HG03469 (cell line): ENCODE results near the gene LMO3.
A peak's percentile ranks its signal among the peaks of the same experiment; 100 is the strongest.

ENCODE experiments used
- ATAC-seq: cut with Tn5 transposase; IDR thresholded peaks from one replicate; pipeline ENCODE4 v1.9.1; 2021; ENCODE audit warnings: mild to moderate bottlenecking, moderate library complexity, moderate number of reproducible peaks; ENCODE audit not compliant: unreplicated experiment

LMO3 gene

DNA sequence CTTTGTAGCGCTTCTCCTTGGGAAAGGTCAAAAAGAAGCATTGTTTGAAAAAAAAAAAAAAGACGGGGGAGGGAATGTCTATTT lies at the start of gene LMO3:
LMO3 (minus strand) TSS at position 46 of the 84 bp plus-strand sequence. CDS start 5,302 bp downstream, outside the sequence.
- no peak for ATAC-seq

DNA sequence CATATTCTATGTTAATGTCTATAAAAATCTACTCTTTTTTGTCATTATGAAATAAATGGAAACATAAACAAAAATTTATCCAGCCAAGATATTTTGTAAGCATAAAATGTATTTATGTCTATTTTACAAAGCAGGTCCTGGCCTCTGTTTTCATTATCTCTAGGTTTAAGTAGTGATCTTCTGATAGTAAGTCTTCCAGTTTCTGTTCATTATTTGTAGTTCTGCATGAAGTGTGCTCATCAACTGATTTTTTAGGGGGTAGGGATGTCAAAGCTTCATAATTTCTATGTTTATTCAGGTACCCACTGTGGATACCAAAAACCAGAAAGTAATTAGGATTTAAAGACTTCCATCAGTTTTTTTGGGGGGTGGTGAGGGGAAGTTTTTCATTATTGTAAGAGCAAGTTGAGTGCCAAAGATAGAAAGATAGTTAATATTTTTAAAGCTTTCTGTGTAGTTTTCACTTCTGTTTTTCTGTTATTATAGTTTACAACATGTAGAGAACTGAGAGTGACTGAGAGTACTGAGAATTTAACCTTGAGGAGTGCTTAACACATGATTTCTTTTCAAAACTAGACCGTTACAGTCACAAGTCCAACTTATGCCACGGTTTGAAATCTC lies 30.6 kb upstream of the LMO3 start:
- peak; percentile 60 for ATAC-seq

DNA sequence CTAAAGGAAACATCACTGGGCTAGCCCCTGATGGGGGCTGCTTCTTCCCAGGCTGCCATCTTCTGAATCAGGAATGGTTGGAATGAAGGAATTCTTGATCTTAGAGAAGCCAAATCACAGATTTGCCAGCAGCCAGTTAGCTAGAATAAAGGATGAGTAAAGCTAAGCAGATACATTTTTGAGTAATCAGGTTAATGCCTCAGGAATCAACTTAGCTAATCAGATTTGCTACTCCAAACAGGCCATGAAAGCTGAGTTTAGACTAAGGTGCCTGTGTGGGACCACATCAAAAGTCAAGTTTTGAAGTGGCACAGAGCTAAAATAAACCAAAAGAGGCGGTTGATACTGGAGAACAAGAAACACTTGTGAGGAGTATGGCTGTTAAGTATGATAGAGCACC lies 28.8 kb upstream of the LMO3 start:
- no peak for ATAC-seq

DNA sequence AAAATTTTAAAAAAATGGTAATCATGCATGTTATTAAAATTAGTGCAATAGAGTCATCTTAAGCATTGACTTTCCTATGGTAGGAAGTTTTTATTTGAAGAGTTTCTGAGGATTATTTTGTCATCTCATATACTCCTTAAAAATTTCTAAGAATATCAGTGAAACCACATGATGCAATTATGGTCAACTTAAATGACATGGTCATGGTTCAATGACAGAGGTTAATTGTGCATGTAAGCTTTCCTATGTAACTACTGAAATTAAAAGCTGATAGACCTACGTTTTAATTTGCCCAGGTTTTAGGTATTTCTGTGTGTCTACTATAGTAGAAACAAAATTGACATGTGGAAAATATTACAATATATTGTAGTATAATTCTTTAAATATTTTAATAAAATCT lies 21.0 kb upstream of the LMO3 start:
- ATAC-seq: no peak

DNA sequence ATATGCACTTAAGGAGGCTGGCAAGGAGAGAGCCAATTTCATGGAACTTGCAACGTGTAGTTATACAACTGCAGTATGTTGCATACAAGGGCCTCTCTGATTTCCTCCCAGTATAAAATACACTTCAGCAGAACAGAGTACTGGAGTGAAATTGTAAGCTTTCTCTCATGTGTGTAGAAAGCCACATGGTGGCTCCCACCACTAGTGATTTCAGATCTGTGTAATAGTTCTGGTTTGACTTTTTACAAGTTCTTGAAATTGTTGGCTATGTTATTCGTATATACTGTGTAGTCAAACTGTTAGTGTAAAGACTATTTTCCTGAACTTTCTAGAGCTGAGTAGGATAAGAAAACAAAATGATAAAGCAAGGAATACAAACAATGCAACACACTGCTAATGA lies 16.4 kb upstream of the LMO3 start:
- no peak for ATAC-seq

DNA sequence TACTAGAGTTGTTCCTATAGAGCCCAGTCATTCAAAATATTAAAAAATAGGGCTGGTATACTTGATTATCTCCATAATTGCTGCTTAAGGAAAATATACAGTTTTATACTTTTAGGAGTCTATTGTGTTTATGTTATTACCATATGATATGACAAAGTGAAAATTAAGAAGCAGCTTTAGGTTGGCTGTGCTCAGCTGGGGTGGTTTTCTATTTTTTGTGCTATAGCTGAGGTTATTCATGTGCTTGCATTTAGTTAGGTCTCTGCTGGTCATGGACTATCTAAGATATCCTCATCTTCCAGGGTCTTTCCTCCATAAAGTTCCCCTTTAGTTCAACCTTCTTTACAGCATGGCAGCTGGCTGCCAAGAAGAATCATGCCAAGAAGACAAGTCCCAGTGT lies 13.6 kb upstream of the LMO3 start:
- no peak for ATAC-seq

DNA sequence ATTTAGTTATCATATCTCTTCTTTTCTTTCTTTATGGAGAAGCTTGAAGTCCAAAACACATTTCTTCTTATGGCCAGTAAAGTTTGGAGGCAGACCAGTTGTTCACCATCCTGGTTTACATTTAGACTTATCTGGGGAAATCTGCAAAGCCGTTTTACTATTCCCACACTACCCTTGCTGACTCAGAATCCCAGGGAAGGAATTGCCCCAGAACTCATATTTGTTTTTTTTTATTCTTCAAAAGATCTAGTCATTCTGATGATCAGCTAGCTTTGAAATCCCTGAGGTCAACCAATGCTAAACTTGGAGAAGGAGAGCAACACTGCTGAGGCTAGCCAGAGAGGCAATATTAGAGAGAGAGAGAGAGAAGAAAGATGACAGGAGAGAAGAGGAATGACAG lies 12.3 kb upstream of the LMO3 start:
- no peak for ATAC-seq

DNA sequence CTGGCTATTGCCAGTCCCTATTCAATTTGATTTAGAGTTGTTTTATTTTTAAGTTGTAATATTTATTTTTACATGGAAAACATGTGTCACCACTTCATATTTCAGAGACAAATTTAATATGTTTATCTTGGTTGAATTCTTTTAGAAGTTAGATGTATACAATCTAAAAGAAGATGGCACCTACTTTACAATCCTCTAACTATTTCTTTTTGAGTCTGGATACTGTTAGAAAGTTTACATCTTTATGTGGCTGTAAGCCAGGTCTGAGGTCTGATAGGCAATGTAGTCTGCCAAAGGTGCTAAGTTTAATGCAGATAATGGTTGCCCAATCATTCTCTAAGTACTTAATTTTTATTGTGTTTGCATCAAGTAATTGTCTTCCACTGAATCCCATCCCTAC lies 7.2 kb upstream of the LMO3 start:
- no peak for ATAC-seq

DNA sequence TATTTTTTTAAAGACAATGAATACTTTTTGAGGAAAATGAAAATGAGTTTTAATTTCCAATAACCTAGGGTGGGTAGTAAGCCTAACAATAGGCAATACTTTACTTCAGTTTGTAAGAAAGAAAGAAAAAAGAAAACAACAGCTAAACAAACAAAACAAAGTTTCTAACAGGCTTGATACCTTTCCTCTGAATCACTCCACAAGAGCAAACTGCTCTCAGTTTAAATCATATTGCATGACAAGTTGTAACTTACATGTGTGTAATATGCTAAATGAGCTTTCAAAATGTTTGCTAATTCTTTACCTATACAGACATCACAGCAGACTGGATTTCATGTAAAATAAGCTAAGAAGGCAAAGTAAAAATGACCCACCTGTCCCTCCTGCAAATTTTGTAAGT lies 6.7 kb upstream of the LMO3 start:
- no peak for ATAC-seq

DNA sequence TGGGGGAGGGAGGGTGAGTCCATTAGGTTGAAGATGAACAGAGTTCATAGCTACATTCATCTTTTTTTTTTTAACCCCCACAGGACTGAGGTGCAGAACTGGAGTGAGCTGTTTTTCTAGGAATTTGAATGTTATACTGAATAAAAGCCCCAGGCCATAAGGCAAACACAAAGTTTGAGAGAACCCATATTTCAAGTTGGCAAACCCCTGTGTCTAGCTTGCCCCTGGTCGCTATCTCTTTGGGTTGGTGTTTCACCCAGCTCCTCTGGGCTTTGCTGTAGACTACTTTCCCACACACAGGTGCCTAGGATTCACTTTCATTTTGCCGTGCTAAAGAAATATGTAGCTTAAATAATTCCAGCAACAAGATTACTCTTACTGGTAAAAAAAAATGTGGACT lies 5.2 kb upstream of the LMO3 start:
- ATAC-seq: no peak

DNA sequence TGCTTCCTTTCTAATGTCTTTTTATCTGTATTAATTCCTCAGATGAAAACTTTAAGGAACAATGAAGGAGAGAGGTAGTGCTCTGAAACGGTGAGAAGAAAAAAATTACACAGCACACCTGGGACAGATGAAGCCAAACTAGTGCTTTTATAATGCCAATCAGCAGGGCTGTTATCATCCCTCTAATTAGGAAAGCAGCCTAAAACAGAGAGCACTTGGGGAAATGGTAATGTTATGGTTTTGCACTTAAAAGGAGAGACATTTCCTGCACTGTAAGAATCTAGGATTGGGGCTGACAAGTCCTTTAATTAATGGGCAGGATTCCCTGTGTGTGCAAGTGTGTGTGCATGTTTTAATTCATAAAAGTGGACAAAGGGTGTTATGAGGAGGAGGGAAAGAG lies 4.8 kb upstream of the LMO3 start:
- no peak for ATAC-seq

DNA sequence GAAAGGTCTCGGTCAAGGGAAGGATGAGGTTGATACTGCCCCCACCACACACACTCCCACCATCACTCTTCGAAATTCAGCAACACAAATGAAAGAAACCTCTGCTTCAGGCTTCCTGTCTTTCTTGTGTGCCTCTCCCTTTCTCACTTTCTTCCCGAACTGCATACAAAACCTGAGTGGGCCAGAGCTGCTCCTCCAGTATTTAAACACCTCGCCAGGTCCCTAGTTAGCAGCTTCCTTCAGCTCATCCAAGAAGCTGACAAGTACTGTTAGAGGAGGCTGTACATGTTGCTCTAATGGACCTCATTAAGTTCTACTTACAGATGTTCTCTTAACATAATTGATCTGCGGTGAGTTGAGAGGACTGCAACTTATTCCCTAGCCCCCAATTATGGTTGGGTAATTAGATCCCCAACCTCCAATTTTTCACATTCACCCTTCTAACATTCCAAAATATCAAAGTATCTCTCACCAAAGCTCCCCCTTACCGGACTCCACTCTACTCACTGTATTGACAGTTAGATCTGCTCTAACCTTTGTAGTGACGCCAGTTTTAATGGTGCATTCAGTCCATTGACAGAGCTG lies 4.1 kb upstream of the LMO3 start:
- no peak for ATAC-seq

DNA sequence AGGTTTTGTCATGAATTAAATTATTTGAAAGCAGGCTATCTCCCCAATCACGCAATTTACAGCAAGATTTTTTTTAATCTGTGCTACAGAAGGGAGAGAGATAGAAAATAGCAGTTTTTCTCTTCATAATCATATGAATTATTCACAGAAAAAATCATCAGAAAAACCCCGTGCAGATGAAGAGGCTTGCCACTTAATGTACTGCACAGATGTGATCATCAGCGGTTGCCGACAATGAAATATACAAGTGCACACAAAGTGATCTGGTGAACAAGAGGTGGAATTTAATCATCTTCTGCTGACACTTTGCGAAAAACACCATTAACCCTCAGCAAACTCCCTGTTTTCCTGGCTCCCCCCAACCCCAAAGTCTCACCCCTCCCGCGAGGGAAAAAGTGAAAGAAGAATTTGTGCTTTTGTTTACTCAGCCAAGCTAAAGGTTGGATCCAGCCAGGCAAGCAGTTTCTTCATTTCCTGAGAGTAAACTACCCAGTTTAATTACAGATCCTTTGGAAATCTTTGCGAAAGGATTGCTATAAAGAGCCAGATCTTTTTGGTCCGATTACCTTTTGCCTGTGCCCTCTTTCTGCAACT lies 3.1 kb upstream of the LMO3 start:
- ATAC-seq: no peak

DNA sequence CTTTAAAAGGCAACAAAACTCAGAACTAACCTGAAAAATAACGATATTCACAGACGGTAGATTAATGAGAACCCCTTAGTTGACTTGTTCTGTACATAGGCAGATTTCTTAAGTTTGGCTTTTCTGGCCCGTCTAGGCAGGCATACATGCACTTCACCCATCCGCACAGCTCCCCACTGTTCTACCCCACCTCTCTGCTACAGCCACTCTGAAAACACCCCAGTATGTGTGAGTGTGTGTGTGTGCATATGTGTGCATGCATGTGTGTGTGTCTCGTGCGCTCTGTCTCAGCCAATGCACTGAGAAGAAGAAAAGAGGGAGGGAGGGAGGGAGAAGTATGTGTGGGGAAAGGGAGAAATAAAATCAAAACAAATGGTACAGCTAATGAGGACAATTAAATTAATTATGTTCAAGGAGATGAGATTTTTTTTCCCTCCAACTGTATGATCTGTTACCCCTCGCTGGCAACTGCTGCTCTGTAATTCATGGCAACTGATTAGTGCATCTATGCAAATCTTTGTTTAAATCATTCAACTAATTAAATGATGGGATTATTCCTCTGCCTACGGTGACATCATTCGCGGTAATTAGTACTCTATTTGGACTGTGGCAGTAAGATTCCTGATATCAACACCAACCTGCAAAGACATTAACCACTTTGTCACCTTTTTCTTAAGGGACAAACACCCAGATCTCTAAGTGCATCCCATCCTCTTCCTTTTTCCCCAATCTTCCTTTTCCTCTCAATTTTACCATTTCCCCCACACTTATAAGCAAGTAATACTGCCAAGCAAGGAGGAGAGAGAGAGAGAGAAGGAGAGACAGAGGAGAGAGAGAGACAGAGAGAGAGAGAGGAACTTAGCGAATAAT lies 2.2 kb upstream of the LMO3 start:
- ATAC-seq: no peak

DNA sequence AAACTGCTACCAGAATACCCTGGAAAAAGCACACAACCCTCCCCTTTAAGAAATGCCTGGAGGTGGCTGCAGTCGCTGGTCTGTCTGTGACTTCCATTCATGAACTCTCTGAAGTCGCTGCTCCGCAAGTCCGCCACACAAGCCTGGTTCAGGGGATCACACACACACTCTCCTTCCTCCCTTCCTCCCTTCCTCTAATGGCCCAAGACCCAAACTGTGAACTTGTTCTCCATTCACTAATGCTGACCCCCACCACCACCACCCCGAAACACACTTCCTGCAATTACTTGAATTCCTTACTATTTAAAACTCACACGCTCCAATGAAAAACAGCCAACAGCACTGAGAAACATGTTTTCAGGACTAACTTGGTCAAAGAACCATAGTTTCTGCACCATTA lies 1.0 kb upstream of the LMO3 start:
- ATAC-seq: no peak

DNA sequence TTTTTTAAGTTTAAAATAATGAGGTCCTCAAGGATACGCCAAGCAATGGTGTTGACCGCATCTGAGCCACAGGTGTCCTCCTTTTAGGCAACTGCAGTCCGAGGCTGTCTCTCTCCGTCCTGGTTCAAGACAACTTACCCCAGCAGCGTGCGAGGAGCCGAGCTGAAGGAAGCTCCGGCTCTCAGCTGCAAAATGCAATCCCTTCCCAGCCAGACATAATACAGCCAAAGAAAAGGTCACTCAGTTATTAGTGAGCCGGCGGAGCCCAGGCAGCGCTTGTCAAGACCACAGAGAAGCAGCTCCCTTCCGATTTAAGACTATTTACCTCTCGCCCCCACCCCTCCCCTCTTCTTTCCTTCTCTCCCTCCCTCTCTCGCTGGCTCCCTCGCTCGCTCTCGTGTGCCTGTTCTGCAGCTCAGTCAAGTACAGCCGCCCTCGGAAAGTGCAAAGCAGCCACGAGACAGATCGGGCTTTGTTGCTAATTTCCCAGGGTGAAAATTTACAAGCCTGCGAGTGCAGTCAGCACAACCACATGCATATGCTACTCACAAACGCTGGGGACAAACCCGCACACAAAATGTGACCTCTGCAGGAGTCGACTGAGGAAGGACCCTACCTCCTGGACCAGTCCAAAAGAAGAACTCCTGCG lies 363 bp upstream of the LMO3 start:
- no peak for ATAC-seq

DNA sequence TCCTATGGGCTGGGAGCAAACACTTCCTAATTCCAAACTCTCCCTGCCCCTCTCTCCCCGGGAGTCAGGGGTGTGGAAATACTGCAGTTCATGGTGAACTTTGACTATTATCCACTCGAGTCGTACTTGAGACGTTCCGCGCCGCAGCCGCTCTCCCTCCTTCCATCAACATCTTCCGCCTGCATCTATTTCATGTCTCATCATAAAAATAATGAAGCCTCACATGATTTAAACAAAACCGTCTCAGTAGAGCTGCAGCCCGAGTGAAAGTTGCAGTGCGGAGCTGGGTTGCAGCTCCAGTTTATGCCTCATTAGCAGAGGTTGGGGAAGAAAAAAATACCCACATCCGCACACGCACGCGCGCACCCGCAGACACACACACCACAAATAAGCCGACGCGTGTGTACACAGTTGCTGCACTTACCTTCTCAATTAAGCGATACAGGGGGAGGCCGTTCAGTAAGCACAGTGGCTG lies 283 bp downstream of the LMO3 start:
- ATAC-seq: no peak

DNA sequence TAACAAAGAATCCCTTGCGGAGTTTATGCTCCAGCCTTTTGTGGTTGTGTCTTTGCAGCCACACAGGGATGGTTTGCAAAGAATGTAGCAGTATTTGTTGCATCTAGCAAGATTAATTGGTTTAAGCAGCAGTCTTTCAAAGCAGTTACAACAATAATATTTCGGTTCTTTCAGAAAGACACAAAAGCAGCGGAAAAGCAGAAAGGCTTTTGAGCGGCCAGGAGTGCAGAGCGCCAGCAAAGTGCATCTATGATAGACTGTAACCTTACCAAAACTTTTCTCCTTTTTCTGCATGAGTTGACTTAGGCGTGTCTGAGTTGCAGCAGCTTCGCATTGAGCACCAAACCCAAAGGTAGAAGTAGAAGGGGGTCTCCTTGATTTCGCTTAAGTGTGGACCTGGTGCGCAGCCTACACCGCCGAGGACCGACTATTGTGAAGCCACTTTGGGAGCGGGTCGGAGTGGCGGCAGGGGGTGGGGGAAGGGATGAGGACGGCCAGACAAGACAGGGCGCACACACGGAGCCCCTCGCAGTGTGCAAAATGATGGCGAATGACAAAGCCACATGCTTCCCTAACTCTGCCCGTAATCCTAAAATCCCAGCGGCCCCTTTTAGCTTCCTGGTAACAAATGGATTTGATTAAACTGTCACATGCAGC lies 1.2 kb downstream of the LMO3 start:
- no peak for ATAC-seq

DNA sequence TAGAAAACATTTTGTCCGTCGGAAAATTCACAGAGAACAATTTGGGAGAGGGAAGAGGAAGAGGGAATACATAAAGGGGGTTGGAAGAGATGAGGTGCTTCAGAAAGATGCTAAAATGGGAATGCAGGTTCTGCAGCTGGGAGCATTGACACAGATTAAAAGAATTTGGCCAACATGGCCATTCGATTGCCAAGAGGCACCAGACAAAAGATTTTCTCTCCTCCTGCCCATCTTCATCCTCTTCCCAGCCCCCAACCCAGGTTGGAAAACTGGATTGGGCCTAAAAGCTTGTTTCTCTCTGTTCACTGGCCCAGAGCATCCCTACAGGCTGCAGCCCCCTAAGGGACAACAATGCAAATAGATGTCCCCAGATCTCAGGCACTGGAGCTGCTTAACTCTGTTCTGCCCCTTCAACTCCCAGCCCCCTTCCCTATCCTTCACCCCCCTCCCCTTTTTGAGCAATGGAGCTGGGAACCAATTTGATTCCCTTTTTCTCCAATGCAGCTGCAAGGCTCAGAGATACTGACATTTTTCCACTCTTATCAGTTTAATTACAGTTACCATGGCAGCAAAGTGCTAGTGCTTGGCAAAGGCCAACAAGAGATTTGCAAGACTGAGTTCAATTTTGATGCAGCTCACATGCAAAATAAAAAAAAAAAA lies 1.9 kb downstream of the LMO3 start:
- ATAC-seq: no peak

DNA sequence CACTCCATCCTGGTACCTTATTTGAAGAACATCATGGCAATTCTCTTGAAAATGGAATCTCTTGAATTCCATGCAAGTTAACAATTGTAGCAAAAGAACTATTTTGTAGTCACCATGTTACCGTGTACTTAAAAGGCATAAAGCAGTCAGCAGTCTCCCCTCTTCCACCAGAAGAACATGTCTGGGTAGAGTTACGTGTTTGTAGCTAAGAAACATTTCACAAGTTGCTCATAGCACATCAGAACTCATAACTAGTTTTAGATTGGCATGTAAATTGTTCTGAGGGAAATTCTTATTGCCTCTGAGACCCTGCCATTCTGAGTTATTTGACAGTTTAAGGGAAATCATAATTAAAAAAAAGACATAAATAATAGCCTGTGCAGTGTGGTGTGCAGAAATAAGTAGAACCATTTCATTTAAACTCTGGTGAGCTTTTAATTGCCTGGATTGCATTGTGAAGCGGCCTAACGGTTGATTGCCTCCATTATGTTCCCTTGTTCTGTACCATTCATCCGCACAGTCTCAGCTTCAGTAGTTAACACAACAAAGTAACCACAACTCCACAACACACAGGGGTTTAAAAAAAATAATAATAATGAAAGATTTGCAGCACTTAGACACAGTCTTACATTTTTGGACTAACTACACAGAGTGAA lies 2.6 kb downstream of the LMO3 start:
- ATAC-seq: no peak
